Endothelial cell of umbilical vein (primary cell): ENCODE data around the gene SRM. TPM values are rescaled to one million over a fixed set of nuclear protein-coding genes. Genes with fewer than 3 reads are reported as not detected.

Experiments used
- BruUV-seq: library from RNA; stranded (reverse); fragments of 400-500 nt; replicated peaks from 2 replicates; lab custom pipeline; 2021; lab: Mats Ljungman, UMichigan
- CTCF ChIA-PET: fragments of 300-600, 350-600 bp; sonication (Branson Sonifier 250); formaldehyde crosslinking; loops from one replicate; lab custom pipeline; 2021; ENCODE audit warnings: antibody characterized with exemption, inconsistent platforms; lab: Charles Lee
- POLR2A ChIA-PET: fragments of 300-600, 350-600 bp; sonication (Branson Sonifier 250); formaldehyde crosslinking; loops from one replicate; lab custom pipeline; 2021; ENCODE audit warnings: antibody characterized with exemption, inconsistent platforms; lab: Charles Lee
- DNase-seq: peaks from one replicate; pipeline ENCODE4 v3.0.0-alpha.2; 2011; ENCODE audit warnings: low read depth, low spot score
- FAIRE-seq: peaks from 2 replicates; lab custom pipeline; 2011; peaks lifted over from hg19 to GRCh38; lab: Jason Lieb, UNC
- H2AFZ ChIP-seq: 2 replicates; pipeline ENCODE4 v1.6.0; 2012; ENCODE audit warnings: low read depth, low read length, control low read depth, inconsistent platforms
- H3K27ac ChIP-seq: 2 replicates; pipeline ENCODE4 v1.5.1; 2011; ENCODE audit warnings: low read depth, mild to moderate bottlenecking, control low read depth, low read length, moderate library complexity; ENCODE audit not compliant: insufficient read depth
- H3K27me3 ChIP-seq, 2 experiments: 2 replicates each; pipeline versions ENCODE4 v1.6.0 to v1.6.1; 2011; ENCODE audit warnings: low read length in 2 of 2, mixed read lengths in 1 of 2; ENCODE audit not compliant: control insufficient read depth in 2 of 2, insufficient read depth in 2 of 2
- H3K36me3 ChIP-seq, 2 experiments: 2 replicates in 1 of 2; 3 replicates in 1 of 2; pipeline ENCODE4 v1.5.1; 2011; ENCODE audit warnings: low read length in 2 of 2, mild to moderate bottlenecking in 1 of 2, moderate library complexity in 1 of 2; ENCODE audit not compliant: control insufficient read depth in 2 of 2, insufficient read depth in 2 of 2; ENCODE audit errors: extremely low read depth in 1 of 2
- H3K4me1 ChIP-seq: 3 replicates; pipeline ENCODE4 v1.5.1; 2011; ENCODE audit warnings: mild to moderate bottlenecking, low read length; ENCODE audit not compliant: control insufficient read depth, insufficient read depth; ENCODE audit errors: extremely low read depth
- H3K4me2 ChIP-seq: 2 replicates; pipeline ENCODE4 v1.6.1; 2011; ENCODE audit warnings: low read length, control low read depth, mixed read lengths; ENCODE audit not compliant: insufficient read depth
- H3K4me3 ChIP-seq, 3 experiments: fragments of 200-600 bp in 1 of 3; sonication (generic), shearing (Covaris generic) in 1 of 3; replicated peaks in 1 of 3; 2 replicates each; pipeline ENCODE4 v1.5.1; 2011 to 2016; ENCODE audit warnings: control low read depth in 3 of 3, low read length in 3 of 3, mild to moderate bottlenecking in 2 of 3, inconsistent platforms in 1 of 3, low read depth in 1 of 3, moderate library complexity in 1 of 3; ENCODE audit not compliant: insufficient read depth in 1 of 3
- H3K79me2 ChIP-seq: 2 replicates; pipeline ENCODE4 v1.6.0; 2012; ENCODE audit warnings: low read length, inconsistent platforms; ENCODE audit not compliant: control insufficient read depth, insufficient read depth
- H3K9ac ChIP-seq: replicated peaks from 2 replicates; pipeline ENCODE3; 2011; ENCODE audit warnings: low read length, control low read depth; ENCODE audit not compliant: insufficient read depth; ENCODE audit errors: extremely low read depth
- H3K9me1 ChIP-seq: replicated peaks from 3 replicates; pipeline ENCODE4 v1.6.0; 2011; ENCODE audit warnings: mild to moderate bottlenecking, low read length; ENCODE audit not compliant: control insufficient read depth, insufficient read depth; ENCODE audit errors: extremely low read depth
- H3K9me3 ChIP-seq: replicated peaks from 2 replicates; pipeline ENCODE4 v1.5.1; 2012; ENCODE audit warnings: low read length, inconsistent platforms; ENCODE audit not compliant: control insufficient read depth, insufficient read depth
- H4K20me1 ChIP-seq: replicated peaks from 2 replicates; pipeline ENCODE3; 2011; ENCODE audit warnings: mild to moderate bottlenecking, low read length; ENCODE audit not compliant: control insufficient read depth, insufficient read depth; ENCODE audit errors: extremely low read depth
- CTCF ChIP-seq, 2 donors: IDR thresholded peaks; 1 replicate in 1 of 2; 2 replicates in 1 of 2; pipeline ENCODE4 v1.5.1; 2011; ENCODE audit warnings: low read length in 2 of 2, mild to moderate bottlenecking in 2 of 2, moderate library complexity in 2 of 2, control low read depth in 1 of 2, inconsistent platforms in 1 of 2, low read depth in 1 of 2; ENCODE audit not compliant: insufficient read depth in 1 of 2; ENCODE audit errors: extremely low read depth in 1 of 2
- EZH2 ChIP-seq: IDR thresholded peaks from 2 replicates; pipeline ENCODE4 v1.6.1; 2012; ENCODE audit warnings: borderline replicate concordance, low read depth, mild to moderate bottlenecking, moderate library complexity, low read length, inconsistent platforms; ENCODE audit not compliant: severe bottlenecking
- FOS ChIP-seq: IDR thresholded peaks from 2 replicates; pipeline ENCODE4 v1.6.1; 2011; ENCODE audit warnings: mild to moderate bottlenecking, low read length, moderate library complexity, borderline replicate concordance; ENCODE audit not compliant: insufficient read depth
- GATA2 ChIP-seq: IDR thresholded peaks from 2 replicates; pipeline ENCODE4 v1.7.0; 2011; ENCODE audit warnings: low read depth, mild to moderate bottlenecking, moderate library complexity, mixed read lengths, low read length; ENCODE audit not compliant: insufficient read length, insufficient read depth
- JUN ChIP-seq: IDR thresholded peaks from 2 replicates; pipeline ENCODE4 v1.6.1; 2011; ENCODE audit warnings: borderline replicate concordance, low read depth; ENCODE audit not compliant: insufficient read length, insufficient read depth
- MYC ChIP-seq: IDR thresholded peaks from one replicate; pipeline ENCODE4 v1.6.1; 2011; ENCODE audit warnings: mild to moderate bottlenecking, low read depth, low read length
- POLR2A ChIP-seq: IDR thresholded peaks from 2 replicates; pipeline ENCODE4 v1.6.1; 2012; ENCODE audit warnings: low read depth, mild to moderate bottlenecking, control low read depth, low read length
- POLR2AphosphoS5 ChIP-seq: IDR thresholded peaks from 2 replicates; pipeline ENCODE4 v1.6.1; 2012; ENCODE audit warnings: low read depth, mild to moderate bottlenecking, control low read depth, low read length, moderate library complexity; ENCODE audit not compliant: insufficient read depth
- dilution Hi-C: fragments of 300-500 bp; cut with MboI; formaldehyde crosslinking; loops from one replicate; pipeline ENCODE4 v1.15.0; 2019; ENCODE audit warnings: low sequenced_read_pairs; ENCODE audit not compliant: extremely low pct_ligation_motif_present
- intact Hi-C: fragments of 100-400 bp; cut with micrococcal nuclease; formaldehyde crosslinking; loops from one replicate; pipeline ENCODE4 v1.10.0; 2022
- polyA plus RNA-seq, 4 experiments: library from polyadenylated mRNA; depleted of rRNA in 3 of 4; stranded (reverse) in 3 of 4; unstranded in 1 of 4; fragments of >200 nt; gene quantifications; 2 replicates each; pipeline versions ENCODE4 v1.2.1 to v1.2.3, GENCODE V29; 2011 to 2012; ENCODE audit warnings: missing spikeins in 1 of 4
- total RNA-seq: library from RNA; stranded (reverse); gene quantifications from 2 replicates; pipeline ENCODE4 v1.2.3, GENCODE V29; 2021
- TF ChIP-seq, protein P1 (sequence below): IDR thresholded peaks from 2 replicates; pipeline ENCODE4 v1.6.1; 2011; ENCODE audit not compliant: insufficient read depth, insufficient read length

Gene SRM
- total and polyA plus RNA-seq, 2 donors (not counting 3 experiments of a cell fraction or from before 2014, with no cell fraction given): 81.3 to 172 TPM

DNA sequence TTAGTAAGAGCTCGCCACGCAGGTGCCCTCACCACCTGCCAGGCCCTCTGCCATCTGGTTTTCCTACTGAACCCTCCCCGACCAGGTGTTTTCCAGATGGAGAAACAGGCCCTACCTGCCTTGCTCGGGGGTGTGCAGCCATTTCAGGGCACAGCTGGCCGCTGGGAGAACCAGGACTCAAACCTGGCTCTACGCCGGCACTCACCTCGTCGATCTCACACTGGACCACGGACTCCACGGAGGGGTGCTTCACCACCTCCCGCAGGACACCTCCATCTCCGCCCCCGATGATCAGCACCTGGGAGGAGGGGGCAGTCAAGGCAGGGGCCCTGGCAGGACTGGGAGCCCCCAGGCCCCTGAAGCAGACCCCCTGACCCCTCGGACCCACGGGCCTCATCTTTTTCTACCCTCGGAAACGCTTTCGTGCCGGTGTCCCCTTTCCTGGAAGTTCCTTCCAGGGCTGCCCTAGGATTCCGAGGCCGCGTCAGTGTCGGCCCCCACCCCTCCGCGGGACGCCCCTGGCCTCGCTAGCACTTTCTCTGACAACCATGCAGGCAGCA is 1.1 kb downstream of the SRM start:
- intact Hi-C loops (no loop called here), dilution Hi-C loops (no loop called here)
- Histone ChIP-seq H3K4me1 (peaks cover 13% of the 10 kb centered on the region), H3K27ac (no peak overlapping the region), H3K4me3 (peak overlapping the region; percentile 56 to 89 (median 71)), H3K9ac (peak overlapping the region; percentile 57), H3K79me2 (peaks cover 20% of the 10 kb centered on the region), H3K4me2 (peak overlapping the region; percentile 58), H3K36me3 (peaks cover 0 to 14% of the 10 kb centered on the region in 2 experiments), H4K20me1 (no peaks in the 10 kb centered on the region), H3K27me3 (no peaks in the 10 kb centered on the region), H3K9me3 (no peaks in the 10 kb centered on the region), H3K9me1 (no peaks in the 10 kb centered on the region), H2AFZ (peak overlapping the region; percentile 8)
- ChIA-PET POLR2A (no interaction called here), CTCF (interaction anchor here (3.1 kb wide), 1 partner anchor 21 kb away, joined by 21 read pairs; no protein-coding TSS in a partner anchor)
- no peak for FAIRE-seq
- TF ChIP-seq CTCF (IDR thresholded peaks at IDR 0.05; ENCODE audit: extremely low read depth in 1 of 2, insufficient read depth in 1 of 2, low read depth in 1 of 2, low read length in 2 of 2) (no peak), EZH2 (no peak), POLR2A (no peak), JUN (no peak), FOS (no peak), MYC (no peak), GATA2 (no peak), POLR2AphosphoS5 (no peak)
- TF ChIP-seq, protein P1, sequence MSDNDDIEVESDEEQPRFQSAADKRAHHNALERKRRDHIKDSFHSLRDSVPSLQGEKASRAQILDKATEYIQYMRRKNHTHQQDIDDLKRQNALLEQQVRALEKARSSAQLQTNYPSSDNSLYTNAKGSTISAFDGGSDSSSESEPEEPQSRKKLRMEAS: no peak
- DNase-seq: no peak
- BruUV-seq: no TSS peak
